PC-3 (cell line): ENCODE data around the gene ANKRD23. TPM values are rescaled to one million over a fixed set of nuclear protein-coding genes. Genes with fewer than 3 reads are reported as not detected.
A peak's percentile ranks its signal among the peaks of the same experiment; 100 is the strongest.

Source experiments
- ATAC-seq: fragments of 200-7000 bp; cut with Tn5 transposase; 2 replicates; pipeline ENCODE4 v1.9.1; 2020; ENCODE audit warnings: mild to moderate bottlenecking, moderate library complexity
- BruUV-seq: library from RNA; stranded (reverse); fragments of 400-500 nt; replicated peaks from 2 replicates; lab custom pipeline; 2021; lab: Mats Ljungman, UMichigan
- CTCF ChIA-PET: fragments of 300-600 bp; sonication (Branson Sonifier 250); formaldehyde crosslinking; loops from one replicate; lab custom pipeline; 2022; ENCODE audit warnings: antibody characterized with exemption; lab: Charles Lee
- POLR2A ChIA-PET: fragments of 300-600 bp; sonication (Branson Sonifier 250); formaldehyde crosslinking; loops from one replicate; lab custom pipeline; 2022; ENCODE audit warnings: antibody characterized with exemption; ENCODE audit not compliant: unreplicated experiment; lab: Charles Lee
- DNase-seq: peaks from one replicate; pipeline ENCODE4 v3.0.0-alpha.2; 2015
- H2AFZ ChIP-seq: fragments of 300-600 bp; sonication (generic); 2 replicates; pipeline ENCODE4 v1.6.0; 2016; ENCODE audit warnings: antibody characterized with exemption, low read length
- H3F3A ChIP-seq: fragments of 300-600 bp; sonication (generic); one replicate; pipeline ENCODE4 v1.6.0; 2017; ENCODE audit warnings: antibody characterized with exemption, low read length, control low read depth, mild to moderate bottlenecking; ENCODE audit not compliant: unreplicated experiment
- H3K27ac ChIP-seq: fragments of 300-600 bp; sonication (generic); 2 replicates; pipeline ENCODE4 v1.5.1; 2016; ENCODE audit warnings: mild to moderate bottlenecking, low read length
- H3K27me3 ChIP-seq: fragments of 300-600 bp; sonication (generic); 2 replicates; pipeline ENCODE4 v1.6.1; 2016; ENCODE audit warnings: low read length, mixed read lengths
- H3K36me3 ChIP-seq: fragments of 300-600 bp; sonication (generic); 2 replicates; pipeline ENCODE4 v1.6.1; 2016; ENCODE audit warnings: low read depth, mixed run types, low read length, mixed read lengths
- H3K4me1 ChIP-seq: fragments of 300-600 bp; sonication (generic); 2 replicates; pipeline ENCODE4 v1.5.1; 2016; ENCODE audit warnings: low read length; ENCODE audit not compliant: insufficient read depth
- H3K4me2 ChIP-seq: fragments of 300-600 bp; sonication (generic); 2 replicates; pipeline ENCODE4 v1.6.0; 2016; ENCODE audit warnings: low read length
- H3K4me3 ChIP-seq: fragments of 300-600 bp; sonication (generic); 2 replicates; pipeline ENCODE4 v1.5.1; 2016; ENCODE audit warnings: mild to moderate bottlenecking, low read length, mixed read lengths
- H3K79me2 ChIP-seq: fragments of 300-600 bp; sonication (generic); 2 replicates; pipeline ENCODE4 v1.6.1; 2017; ENCODE audit warnings: low read length, mixed read lengths
- H3K9ac ChIP-seq: fragments of 300-600 bp; sonication (generic); 2 replicates; pipeline ENCODE4 v1.6.0; 2016; ENCODE audit warnings: mild to moderate bottlenecking, low read length
- H3K9me2 ChIP-seq: fragments of 300-600 bp; sonication (generic); replicated peaks from 2 replicates; pipeline ENCODE4 v1.6.1; 2016; ENCODE audit warnings: mixed run types, low read length, mixed read lengths
- H3K9me3 ChIP-seq: fragments of 300-600 bp; sonication (generic); 2 replicates; pipeline ENCODE4 v1.6.1; 2016; ENCODE audit warnings: low read length, mixed read lengths
- H4K20me1 ChIP-seq: fragments of 300-600 bp; sonication (generic); 2 replicates; pipeline ENCODE4 v1.6.1; 2016; ENCODE audit warnings: low read length, mixed read lengths
- CTCF ChIP-seq: fragments of 300-600 bp; sonication (generic); conservative IDR thresholded peaks from 2 replicates; pipeline ENCODE4 v1.5.1; 2017; ENCODE audit warnings: antibody characterized with exemption, low read depth, mild to moderate bottlenecking, low read length
- EZH2 ChIP-seq: fragments of 300-600 bp; sonication (generic); IDR thresholded peaks from one replicate; pipeline ENCODE4 v1.6.1; 2017; ENCODE audit warnings: antibody characterized with exemption, mild to moderate bottlenecking, low read length; ENCODE audit not compliant: unreplicated experiment
- EZH2phosphoT487 ChIP-seq: fragments of 300-600 bp; sonication (generic); IDR thresholded peaks from 2 replicates; pipeline ENCODE4 v1.6.1; 2018; ENCODE audit warnings: mild to moderate bottlenecking, antibody characterized with exemption, low read length, borderline replicate concordance
- intact Hi-C: fragments of 100-400 bp; cut with micrococcal nuclease; formaldehyde crosslinking; loops from 2 replicates; pipeline ENCODE4 v1.9.0; 2023
- total RNA-seq: library from RNA; depleted of rRNA; stranded (reverse); fragments of >200 nt; gene quantifications from 2 replicates; pipeline ENCODE4 v1.2.3, GENCODE V29; 2014

Gene ANKRD23
- total RNA-seq, 1 experiment from 2014 or later = 8.2 TPM

- Histone ChIP-seq H2AFZ (peak overlapping the region; percentile 98), H3K4me1 (peaks cover 23% of the 10 kb centered on the region), H3K9me2 (no peaks in the 10 kb centered on the region), H4K20me1 (no peaks in the 10 kb centered on the region), H3K79me2 (peaks cover 35% of the 10 kb centered on the region), H3K27ac (peak overlapping the region; percentile 38; the same call in 1 of the 2 replicates), H3F3A (no peaks in the 10 kb centered on the region), H3K36me3 (peaks cover 25% of the 10 kb centered on the region; the same call in 1 of the 2 replicates), H3K9ac (peak overlapping the region; percentile 91), H3K4me2 (peak overlapping the region; percentile 98), H3K27me3 (no peaks in the 10 kb centered on the region), H3K4me3 (peak overlapping the region; percentile 97), H3K9me3 (no peaks in the 10 kb centered on the region)
- DNase-seq = no peak
- TSS peak; percentile 52 for BruUV-seq
- intact Hi-C loops = loop anchor here (5.0 kb wide), 1 partner anchor 244 kb away; the partner anchor contains the start of gene ANKRD36
- ChIA-PET POLR2A (no interaction called here), CTCF (interaction anchor here (0.6 to 1.7 kb wide), 6 partner anchors 10 to 1523 kb away, joined by 3 to 18 read pairs (median 4); partner anchors contain the start of gene ANKRD39)
- ATAC-seq = no peak
- TF ChIP-seq EZH2 (no peak), CTCF (no peak), EZH2phosphoT487 (no peak)
These were observed 24.1 kb upstream of the ANKRD23 start for GRCh38 chr2:96867756-96868554.

- Histone ChIP-seq H3K27me3 (no peaks in the 10 kb centered on the region), H3K4me1 (peaks cover 18% of the 10 kb centered on the region), H3K79me2 (peaks cover 35% of the 10 kb centered on the region), H3K36me3 (peaks cover 25% of the 10 kb centered on the region; the same call in 1 of the 2 replicates), H3K27ac (no peak overlapping the region), H3K9ac (peak overlapping the region; percentile 91), H3K9me3 (no peaks in the 10 kb centered on the region), H3K4me2 (peak overlapping the region; percentile 98), H2AFZ (no peak overlapping the region), H3F3A (no peaks in the 10 kb centered on the region), H3K9me2 (no peaks in the 10 kb centered on the region), H4K20me1 (no peaks in the 10 kb centered on the region), H3K4me3 (peak overlapping the region; percentile 97)
- DNase-seq = no peak
- intact Hi-C loops = loop anchor here (5.0 kb wide), 1 partner anchor 245 kb away; the partner anchor contains the start of gene ANKRD36
- ChIA-PET POLR2A (no interaction called here), CTCF (no interaction called here)
- no peak for TF ChIP-seq EZH2phosphoT487
- TF ChIP-seq EZH2 = no peak
- TF ChIP-seq CTCF = no peak
- no TSS peak for BruUV-seq
- ATAC-seq = no peak
These were observed 23.4 kb upstream of the ANKRD23 start for GRCh38 chr2:96866986-96867755.
